Colonic mucosa (tissue), 4 donors: ENCODE results near the gene RNF14. TPM values are rescaled to one million over a fixed set of nuclear protein-coding genes. Genes with fewer than 3 reads are reported as not detected.

ENCODE experiments used
- DNase-seq: peaks from one replicate; pipeline ENCODE4 v3.0.0-alpha.2; 2020
- H3K27ac ChIP-seq: fragments of 200-600 bp; one replicate; pipeline ENCODE4 v1.8.0; 2021
- H3K27me3 ChIP-seq: fragments of 200-600 bp; one replicate; pipeline ENCODE4 v1.8.0; 2021
- H3K36me3 ChIP-seq: fragments of 200-600 bp; one replicate; pipeline ENCODE4 v1.8.0; 2021
- H3K4me1 ChIP-seq: fragments of 200-600 bp; one replicate; pipeline ENCODE4 v1.8.0; 2021; ENCODE audit warnings: mild to moderate bottlenecking
- H3K4me3 ChIP-seq: fragments of 200-600 bp; one replicate; pipeline ENCODE4 v1.8.0; 2021
- H3K9ac ChIP-seq, 2 donors: one replicate each; pipeline ENCODE4 v1.7.0; 2013; ENCODE audit warnings: control low read depth in 2 of 2, low read depth in 2 of 2, low read length in 2 of 2
- H3K9me3 ChIP-seq: fragments of 200-600 bp; one replicate; pipeline ENCODE4 v1.8.0; 2021
- CTCF ChIP-seq: fragments of 200-600 bp; IDR thresholded peaks from one replicate; pipeline ENCODE4 v1.8.0; 2022; ENCODE audit warnings: antibody characterized with exemption, mild to moderate bottlenecking
- intact Hi-C: fragments of 100-400 bp; cut with DNase I; formaldehyde crosslinking; loops from one replicate; pipeline ENCODE4 v1.14.1; 2022
- total RNA-seq, 2 donors: library from RNA; stranded (reverse); fragmentation: NEBNext Ultra II Directional in 1 of 2; extraction: Animal tissue kit (Norgen Biotek cat#: 25700) in 1 of 2; gene quantifications; one replicate each; pipeline ENCODE4 v1.2.1, GENCODE V29; 2021
- donor health status: healthy.
- donor health status: DM: no; HTN: no; CAD: no.
- donor health status: DM: no; HTN: no; CAD: no.

RNF14 gene
- total RNA-seq, 2 donors from 2014 or later = 49.4 to 69.8 TPM

GRCh38 chr5:141942185-141942857, 26.6 kb upstream of the RNF14 start:
- no peaks in the 10 kb centered on the region for H3K9me3 ChIP-seq
- intact Hi-C loops = no loop called here
- TF ChIP-seq CTCF = no peak
- peaks cover 4% of the 10 kb centered on the region for H3K36me3 ChIP-seq
- H3K4me1 ChIP-seq = peaks cover 9% of the 10 kb centered on the region
- DNase-seq = no peak
- H3K27me3 ChIP-seq = no peaks in the 10 kb centered on the region
- no peak overlapping the region for H3K27ac ChIP-seq
- H3K4me3 ChIP-seq = no peak overlapping the region
- no peak overlapping the region for H3K9ac ChIP-seq

GRCh38 chr5:141944076-141944475, 24.8 kb upstream of the RNF14 start:
- H3K9me3 ChIP-seq = no peaks in the 10 kb centered on the region
- no peaks in the 10 kb centered on the region for H3K27me3 ChIP-seq
- H3K27ac ChIP-seq = no peak overlapping the region
- intact Hi-C loops = no loop called here
- no peak overlapping the region for H3K4me3 ChIP-seq
- H3K4me1 ChIP-seq = peaks cover 9% of the 10 kb centered on the region
- H3K36me3 ChIP-seq = no peaks in the 10 kb centered on the region
- TF ChIP-seq CTCF = no peak
- no peak for DNase-seq
- no peak overlapping the region for H3K9ac ChIP-seq

- Histone ChIP-seq H3K4me1 (peaks cover 9% of the 10 kb centered on the region), H3K9me3 (no peaks in the 10 kb centered on the region), H3K27me3 (no peaks in the 10 kb centered on the region), H3K36me3 (no peaks in the 10 kb centered on the region), H3K27ac (no peak overlapping the region), H3K9ac (no peak overlapping the region), H3K4me3 (no peak overlapping the region)
- intact Hi-C loops = no loop called here
- no peak for TF ChIP-seq CTCF
- no peak for DNase-seq
Measured at GRCh38 chr5:141945511-141946051, 23.3 kb upstream of the RNF14 start.

- no peak overlapping the region for H3K4me3 ChIP-seq
- no peaks in the 10 kb centered on the region for H3K9me3 ChIP-seq
- H3K9ac ChIP-seq = no peak overlapping the region
- no peak for TF ChIP-seq CTCF
- no peak for DNase-seq
- H3K36me3 ChIP-seq = no peaks in the 10 kb centered on the region
- no peak overlapping the region for H3K27ac ChIP-seq
- intact Hi-C loops = no loop called here
- no peaks in the 10 kb centered on the region for H3K27me3 ChIP-seq
- peaks cover under 1% of the 10 kb centered on the region for H3K4me1 ChIP-seq
Measured at GRCh38 chr5:141947316-141947715, 21.6 kb upstream of the RNF14 start.

- H3K4me3 ChIP-seq = no peak overlapping the region
- H3K4me1 ChIP-seq = no peaks in the 10 kb centered on the region
- no peaks in the 10 kb centered on the region for H3K27me3 ChIP-seq
- H3K9ac ChIP-seq = no peak overlapping the region
- intact Hi-C loops = no loop called here
- no peak overlapping the region for H3K27ac ChIP-seq
- H3K36me3 ChIP-seq = no peaks in the 10 kb centered on the region
- no peak for TF ChIP-seq CTCF
- H3K9me3 ChIP-seq = no peaks in the 10 kb centered on the region
- no peak for DNase-seq
Measured at GRCh38 chr5:141948812-141949211, 20.1 kb upstream of the RNF14 start.
